Fibroblast of mammary gland (primary cell): ENCODE measurements around the gene CXCR1.
A peak's percentile ranks its signal among the peaks of the same experiment; 100 is the strongest.

ENCODE experiments used
- DNase-seq: peaks from one replicate; pipeline ENCODE4 v3.0.0-alpha.2; 2010; ENCODE audit warnings: low read depth
- H3K4me3 ChIP-seq: 2 replicates; pipeline ENCODE4 v1.5.1; 2011; ENCODE audit warnings: low read depth, mild to moderate bottlenecking, low read length, moderate library complexity; ENCODE audit not compliant: control insufficient read depth
- CTCF ChIP-seq: conservative IDR thresholded peaks from 2 replicates; pipeline ENCODE4 v1.5.1; 2011; ENCODE audit warnings: low read depth, low read length, inconsistent platforms; ENCODE audit not compliant: control insufficient read depth, insufficient read depth

Gene CXCR1

GRCh38 chr2:218166791-218167190 lies at the start of gene CXCR1:
Gene CXCR1 (minus strand): TSS chr2:218166962. CDS start chr2:218165211, 1,751 bp downstream.
- no peak within 1 kb of the TSS for H3K4me3 ChIP-seq
- no peak for DNase-seq
- TF ChIP-seq CTCF: no peak

- no peak for DNase-seq
Observed at GRCh38 chr2:218216336-218216673, 49.5 kb upstream of the CXCR1 start.

GRCh38 chr2:218214116-218214515 lies 47.4 kb upstream of the CXCR1 start:
- no peak for DNase-seq
- TF ChIP-seq CTCF: no peak
- H3K4me3 ChIP-seq: no peak overlapping the region

More at GRCh38 chr2:218216336-218216673, 49.5 kb upstream of the CXCR1 start:
- TF ChIP-seq CTCF: no peak
- peak overlapping the region; percentile 95 for H3K4me3 ChIP-seq

- H3K4me3 ChIP-seq: no peak overlapping the region
- TF ChIP-seq CTCF: no peak
- DNase-seq: no peak
Observed at GRCh38 chr2:218209078-218209477, 42.3 kb upstream of the CXCR1 start.

- no peak overlapping the region for H3K4me3 ChIP-seq
- peak; percentile 57 for DNase-seq
- TF ChIP-seq CTCF: no peak
Observed at GRCh38 chr2:218202266-218202665, 35.5 kb upstream of the CXCR1 start.

GRCh38 chr2:218196974-218197373 lies 30.2 kb upstream of the CXCR1 start:
- TF ChIP-seq CTCF: no peak
- no peak for DNase-seq
- no peak overlapping the region for H3K4me3 ChIP-seq

GRCh38 chr2:218194880-218195279 lies 28.1 kb upstream of the CXCR1 start:
- TF ChIP-seq CTCF: no peak
- H3K4me3 ChIP-seq: no peak overlapping the region
- DNase-seq: peak; percentile 40
